Liver (tissue), 3 donors: ENCODE data around the gene SLC41A1.

Source experiments
- CTCF ChIP-seq: fragments of 150-350 bp; IDR thresholded peaks from 2 replicates; pipeline ENCODE4 v1.5.1; 2017; ENCODE audit warnings: improper control_type of control experiment, low read depth, low read length; ENCODE audit not compliant: missing input control
- GABPA ChIP-seq, 2 donors: IDR thresholded peaks in 1 of 2; conservative IDR thresholded peaks in 1 of 2; 2 replicates each; pipeline ENCODE4 v1.6.1; 2016; ENCODE audit warnings: antibody characterized with exemption in 2 of 2, mild to moderate bottlenecking in 1 of 2, moderate library complexity in 1 of 2
- JUND ChIP-seq, 2 donors: IDR thresholded peaks; 2 replicates each; pipeline ENCODE4 v1.6.1; 2016; ENCODE audit warnings: antibody characterized with exemption in 2 of 2
- MAX ChIP-seq: IDR thresholded peaks from 2 replicates; pipeline ENCODE4 v1.6.1; 2016; ENCODE audit warnings: antibody characterized with exemption
- RAD21 ChIP-seq, 2 donors: IDR thresholded peaks; 2 replicates each; pipeline ENCODE4 v1.6.1; 2016; ENCODE audit warnings: antibody characterized with exemption in 2 of 2, mild to moderate bottlenecking in 2 of 2
- SP1 ChIP-seq: IDR thresholded peaks from 2 replicates; pipeline ENCODE4 v1.6.1; 2018; ENCODE audit warnings: antibody characterized with exemption, mild to moderate bottlenecking
- TAF1 ChIP-seq: conservative IDR thresholded peaks from 2 replicates; pipeline ENCODE4 v1.6.1; 2016; ENCODE audit warnings: antibody characterized with exemption, mild to moderate bottlenecking
- donor health status: healthy.
- donor health status: healthy.

- TF ChIP-seq CTCF (no peak), TAF1 (no peak), GABPA (IDR thresholded peaks at IDR 0.05 in 1 of 2, conservative IDR thresholded peaks at IDR 0.05 in 1 of 2) (no peak), JUND (IDR thresholded peaks at IDR 0.05) (no peak), SP1 (no peak), RAD21 (IDR thresholded peaks at IDR 0.05) (no peak), MAX (no peak)
Observed at GRCh38 chr1:205800427-205800826, 12.6 kb downstream of the SLC41A1 start.
